Measurements from ENCODE around the gene CD177.

GRCh38 chr19:43330726-43331434 lies 22.6 kb upstream of the CD177 start:
- TF ChIP-seq REST (IDR thresholded peaks at IDR 0.05) (no peak), JUND (IDR thresholded peaks at IDR 0.05) (no peak), CTCF (IDR thresholded peaks at IDR 0.05; ENCODE audit: low read depth, low read length, missing input control) (no peak), SP1 (IDR thresholded peaks at IDR 0.05) (no peak), MAX (IDR thresholded peaks at IDR 0.05) (no peak), GABPA (IDR thresholded peaks at IDR 0.05 in 1 of 2, conservative IDR thresholded peaks at IDR 0.05 in 1 of 2) (no peak), HNF4G (IDR thresholded peaks at IDR 0.05) (no peak), YY1 (IDR thresholded peaks at IDR 0.05) (no peak)

Data from liver (tissue), 3 donors.